HepG2 (cell line): ENCODE data around the gene SOX12.

ENCODE experiments used
- CEBPB ChIP-seq: IDR thresholded peaks from 2 replicates; pipeline ENCODE4 v1.6.1; 2011; ENCODE audit warnings: low read depth, low read length, improper control_type of control experiment, borderline replicate concordance
- ZNF773 ChIP-seq: sonication (generic); formaldehyde crosslinking; IDR thresholded peaks from 2 replicates; pipeline ENCODE4 v1.4.0; 2020; ENCODE audit warnings: missing genetic modification reagents, borderline replicate concordance

- TF ChIP-seq CEBPB (no peak), ZNF773 (CRISPR knock-in tag) (no peak)
Measured at GRCh38 chr20:343107-343506, 17.8 kb downstream of the SOX12 start.
